DMS 273 (cell line): ENCODE measurements around the gene AQP2.

Experiments used
- DNase-seq: peaks from one replicate; lab custom pipeline; 2025; ENCODE audit not compliant: unreplicated experiment; lab: John Stamatoyannopoulos, UW

AQP2 gene

GRCh38 chr12:49954863-49955830 is 4.6 kb downstream of the AQP2 start:
- no peak for DNase-seq

- no peak for DNase-seq
Observed at GRCh38 chr12:49955899-49956662, 5.5 kb downstream of the AQP2 start.

- no peak for DNase-seq
Observed at GRCh38 chr12:49956663-49957569, 6.4 kb downstream of the AQP2 start.

- no peak for DNase-seq
Observed at GRCh38 chr12:49957570-49957967, 7.0 kb downstream of the AQP2 start.

- DNase-seq = no peak
Observed at GRCh38 chr12:49959685-49960473, 9.3 kb downstream of the AQP2 start.

- DNase-seq = no peak
Observed at GRCh38 chr12:49960474-49961110, 10.1 kb downstream of the AQP2 start.

- DNase-seq = no peak
Observed at GRCh38 chr12:49961111-49961922, 10.8 kb downstream of the AQP2 start, which contains the start of gene AQP5. AQP5 (plus strand) TSS chr12:49961872; CDS start chr12:49962018, 146 bp downstream.

- no peak for DNase-seq
Observed at GRCh38 chr12:49961993-49962764, 11.6 kb downstream of the AQP2 start.

GRCh38 chr12:49962861-49963765 is 12.6 kb downstream of the AQP2 start:
- peak; percentile 40 for DNase-seq

- DNase-seq = no peak
Observed at GRCh38 chr12:49963976-49964815, 13.7 kb downstream of the AQP2 start.

GRCh38 chr12:49964849-49965624 is 14.5 kb downstream of the AQP2 start:
- DNase-seq = no peak

- DNase-seq = no peak
Observed at GRCh38 chr12:49965836-49966235, 15.3 kb downstream of the AQP2 start.

- no peak for DNase-seq
Observed at GRCh38 chr12:49966511-49967041, 16.0 kb downstream of the AQP2 start.

- DNase-seq = peak; percentile 91
Observed at GRCh38 chr12:49967042-49967776, 16.7 kb downstream of the AQP2 start.
